HCT116 (cell line): ENCODE results near the gene UTS2B.

Source experiments
- CEBPB ChIP-seq: IDR thresholded peaks from 2 replicates; pipeline ENCODE4 v1.6.1; 2012; ENCODE audit warnings: low read depth
- CTCF ChIP-seq, 3 experiments: fragments of 200-600 bp in 1 of 3; sonication (generic) in 1 of 3; IDR thresholded peaks in 2 of 3; conservative IDR thresholded peaks in 1 of 3; 2 replicates each; pipeline ENCODE4 v1.5.1; 2012 to 2017; ENCODE audit warnings: low read depth in 2 of 3, low read length in 2 of 3, antibody characterized with exemption in 1 of 3, borderline replicate concordance in 1 of 3, control low read depth in 1 of 3, mild to moderate bottlenecking in 1 of 3, mixed read lengths in 1 of 3, mixed run types in 1 of 3, moderate library complexity in 1 of 3; ENCODE audit not compliant: insufficient read depth in 1 of 3
- EZH2 ChIP-seq: fragments of 200-600 bp; sonication (generic); IDR thresholded peaks from 2 replicates; pipeline ENCODE4 v1.6.1; 2017; ENCODE audit warnings: antibody characterized with exemption, mixed run types
- EZH2phosphoT487 ChIP-seq: fragments of 200-600 bp; IDR thresholded peaks from 2 replicates; pipeline ENCODE4 v1.6.1; 2018; ENCODE audit warnings: antibody characterized with exemption, borderline replicate concordance
- MAX ChIP-seq: IDR thresholded peaks from 2 replicates; pipeline ENCODE4 v1.6.1; 2012
- POLR2A ChIP-seq: IDR thresholded peaks from 2 replicates; pipeline ENCODE4 v1.7.0; 2011; ENCODE audit warnings: borderline replicate concordance; ENCODE audit not compliant: insufficient read depth, insufficient read length; ENCODE audit errors: extremely low read depth
- POLR2AphosphoS5 ChIP-seq: IDR thresholded peaks from 2 replicates; pipeline ENCODE4 v1.6.1; 2011; ENCODE audit warnings: mild to moderate bottlenecking, low read depth, low read length, moderate library complexity
- RAD21 ChIP-seq: IDR thresholded peaks from 2 replicates; pipeline ENCODE4 v1.6.1; 2012; ENCODE audit warnings: low read depth, mild to moderate bottlenecking
- SP1 ChIP-seq: IDR thresholded peaks from 2 replicates; pipeline ENCODE4 v1.6.1; 2012; ENCODE audit warnings: low read depth
- SRF ChIP-seq: IDR thresholded peaks from 2 replicates; pipeline ENCODE4 v1.6.1; 2012; ENCODE audit warnings: low read depth
- YY1 ChIP-seq: IDR thresholded peaks from 2 replicates; pipeline ENCODE4 v1.6.1; 2011; ENCODE audit warnings: low read length, low read depth, moderate library complexity, mild to moderate bottlenecking; ENCODE audit not compliant: insufficient replicate concordance; ENCODE audit errors: extremely low read depth
- ZFX ChIP-seq: fragments of 450-650 bp; IDR thresholded peaks from 2 replicates; pipeline ENCODE4 v1.6.1; 2017
- TF ChIP-seq, protein P1 (sequence below): IDR thresholded peaks from 2 replicates; pipeline ENCODE4 v1.6.1; 2011; ENCODE audit warnings: mild to moderate bottlenecking, low read length, moderate library complexity; ENCODE audit not compliant: insufficient replicate concordance; ENCODE audit errors: extremely low read depth
- TF ChIP-seq, protein P2 (sequence below): IDR thresholded peaks from 2 replicates; pipeline ENCODE4 v1.6.1; 2012; ENCODE audit warnings: low read depth

GRCh38 chr3:191280111-191280510 is 50.2 kb downstream of the UTS2B start:
- no peak for TF ChIP-seq CTCF (IDR thresholded peaks at IDR 0.05 in 2 of 3, conservative IDR thresholded peaks at IDR 0.05 in 1 of 3; ENCODE audit: borderline replicate concordance in 1 of 3, insufficient read depth in 1 of 3, low read depth in 2 of 3, low read length in 2 of 3)
- no peak for TF ChIP-seq EZH2
- no peak for TF ChIP-seq POLR2A
- TF ChIP-seq POLR2AphosphoS5, result no peak
- TF ChIP-seq, protein P1, sequence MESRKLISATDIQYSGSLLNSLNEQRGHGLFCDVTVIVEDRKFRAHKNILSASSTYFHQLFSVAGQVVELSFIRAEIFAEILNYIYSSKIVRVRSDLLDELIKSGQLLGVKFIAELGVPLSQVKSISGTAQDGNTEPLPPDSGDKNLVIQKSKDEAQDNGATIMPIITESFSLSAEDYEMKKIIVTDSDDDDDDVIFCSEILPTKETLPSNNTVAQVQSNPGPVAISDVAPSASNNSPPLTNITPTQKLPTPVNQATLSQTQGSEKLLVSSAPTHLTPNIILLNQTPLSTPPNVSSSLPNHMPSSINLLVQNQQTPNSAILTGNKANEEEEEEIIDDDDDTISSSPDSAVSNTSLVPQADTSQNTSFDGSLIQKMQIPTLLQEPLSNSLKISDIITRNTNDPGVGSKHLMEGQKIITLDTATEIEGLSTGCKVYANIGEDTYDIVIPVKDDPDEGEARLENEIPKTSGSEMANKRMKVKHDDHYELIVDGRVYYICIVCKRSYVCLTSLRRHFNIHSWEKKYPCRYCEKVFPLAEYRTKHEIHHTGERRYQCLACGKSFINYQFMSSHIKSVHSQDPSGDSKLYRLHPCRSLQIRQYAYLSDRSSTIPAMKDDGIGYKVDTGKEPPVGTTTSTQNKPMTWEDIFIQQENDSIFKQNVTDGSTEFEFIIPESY, result no peak
- TF ChIP-seq ZFX, result no peak
- no peak for TF ChIP-seq MAX
- TF ChIP-seq SRF, result no peak
- no peak for TF ChIP-seq YY1
- no peak for TF ChIP-seq CEBPB
- no peak for TF ChIP-seq SP1
- TF ChIP-seq, protein P2, sequence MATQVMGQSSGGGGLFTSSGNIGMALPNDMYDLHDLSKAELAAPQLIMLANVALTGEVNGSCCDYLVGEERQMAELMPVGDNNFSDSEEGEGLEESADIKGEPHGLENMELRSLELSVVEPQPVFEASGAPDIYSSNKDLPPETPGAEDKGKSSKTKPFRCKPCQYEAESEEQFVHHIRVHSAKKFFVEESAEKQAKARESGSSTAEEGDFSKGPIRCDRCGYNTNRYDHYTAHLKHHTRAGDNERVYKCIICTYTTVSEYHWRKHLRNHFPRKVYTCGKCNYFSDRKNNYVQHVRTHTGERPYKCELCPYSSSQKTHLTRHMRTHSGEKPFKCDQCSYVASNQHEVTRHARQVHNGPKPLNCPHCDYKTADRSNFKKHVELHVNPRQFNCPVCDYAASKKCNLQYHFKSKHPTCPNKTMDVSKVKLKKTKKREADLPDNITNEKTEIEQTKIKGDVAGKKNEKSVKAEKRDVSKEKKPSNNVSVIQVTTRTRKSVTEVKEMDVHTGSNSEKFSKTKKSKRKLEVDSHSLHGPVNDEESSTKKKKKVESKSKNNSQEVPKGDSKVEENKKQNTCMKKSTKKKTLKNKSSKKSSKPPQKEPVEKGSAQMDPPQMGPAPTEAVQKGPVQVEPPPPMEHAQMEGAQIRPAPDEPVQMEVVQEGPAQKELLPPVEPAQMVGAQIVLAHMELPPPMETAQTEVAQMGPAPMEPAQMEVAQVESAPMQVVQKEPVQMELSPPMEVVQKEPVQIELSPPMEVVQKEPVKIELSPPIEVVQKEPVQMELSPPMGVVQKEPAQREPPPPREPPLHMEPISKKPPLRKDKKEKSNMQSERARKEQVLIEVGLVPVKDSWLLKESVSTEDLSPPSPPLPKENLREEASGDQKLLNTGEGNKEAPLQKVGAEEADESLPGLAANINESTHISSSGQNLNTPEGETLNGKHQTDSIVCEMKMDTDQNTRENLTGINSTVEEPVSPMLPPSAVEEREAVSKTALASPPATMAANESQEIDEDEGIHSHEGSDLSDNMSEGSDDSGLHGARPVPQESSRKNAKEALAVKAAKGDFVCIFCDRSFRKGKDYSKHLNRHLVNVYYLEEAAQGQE, result no peak
- TF ChIP-seq RAD21, result no peak
- no peak for TF ChIP-seq EZH2phosphoT487
